ENCODE measurements around the gene LRP2BP. TPM values are rescaled to one million over a fixed set of nuclear protein-coding genes. Genes with fewer than 3 reads are reported as not detected.

LRP2BP gene
- polyA plus RNA-seq, 1 experiment, result 0.13 TPM

- H3K36me3 ChIP-seq (ENCODE audit: control insufficient read depth, insufficient read depth, low read length), result no peaks in the 10 kb centered on the region
- no peak overlapping the region for H3K4me3 ChIP-seq (ENCODE audit: low read depth, low read length)
- POLR2A ChIA-PET, result no interaction called here
- no peak for TF ChIP-seq CTCF (IDR thresholded peaks at IDR 0.05; ENCODE audit: insufficient read depth, low read depth, low read length)
- DNase-seq (ENCODE audit: low read depth), result no peak
- H3K27me3 ChIP-seq (ENCODE audit: control insufficient read depth, insufficient read depth, low read length), result no peaks in the 10 kb centered on the region
- CTCF ChIA-PET, result interaction anchor here (1.1 to 1.4 kb wide), 4 partner anchors 11 to 202 kb away, joined by 3 read pairs; partner anchors contain the start of gene ANKRD37
Measured at GRCh38 chr4:185384930-185385331, 10.8 kb downstream of the LRP2BP start.

- ChIA-PET CTCF (interaction anchor here (1.2 to 1.3 kb wide), 2 partner anchors 12 to 22 kb away, joined by 3 read pairs; partner anchors contain the start of gene ANKRD37), POLR2A (no interaction called here)
- no peak overlapping the region for H3K4me3 ChIP-seq (ENCODE audit: low read depth, low read length)
- no peaks in the 10 kb centered on the region for H3K36me3 ChIP-seq (ENCODE audit: control insufficient read depth, insufficient read depth, low read length)
- TF ChIP-seq CTCF (IDR thresholded peaks at IDR 0.05; ENCODE audit: insufficient read depth, low read depth, low read length), result no peak
- no peak for DNase-seq (ENCODE audit: low read depth)
- H3K27me3 ChIP-seq (ENCODE audit: control insufficient read depth, insufficient read depth, low read length), result no peaks in the 10 kb centered on the region
Measured at GRCh38 chr4:185384061-185384460, 11.7 kb downstream of the LRP2BP start.

- POLR2A ChIA-PET, result no interaction called here
- TF ChIP-seq CTCF (IDR thresholded peaks at IDR 0.05; ENCODE audit: insufficient read depth, low read depth, low read length), result no peak
- DNase-seq (ENCODE audit: low read depth), result no peak
- CTCF ChIA-PET, result no interaction called here
- H3K4me3 ChIP-seq (ENCODE audit: low read depth, low read length), result no peak overlapping the region
- no peaks in the 10 kb centered on the region for H3K36me3 ChIP-seq (ENCODE audit: control insufficient read depth, insufficient read depth, low read length)
- H3K27me3 ChIP-seq (ENCODE audit: control insufficient read depth, insufficient read depth, low read length), result no peaks in the 10 kb centered on the region
Measured at GRCh38 chr4:185383451-185383850, 12.3 kb downstream of the LRP2BP start.

GRCh38 chr4:185382754-185383153 lies 13.0 kb downstream of the LRP2BP start:
- Histone ChIP-seq H3K4me3 (ENCODE audit: low read depth, low read length) (no peak overlapping the region), H3K36me3 (ENCODE audit: control insufficient read depth, insufficient read depth, low read length) (no peaks in the 10 kb centered on the region), H3K27me3 (ENCODE audit: control insufficient read depth, insufficient read depth, low read length) (no peaks in the 10 kb centered on the region)
- TF ChIP-seq CTCF (IDR thresholded peaks at IDR 0.05; ENCODE audit: insufficient read depth, low read depth, low read length), result no peak
- DNase-seq (ENCODE audit: low read depth), result no peak
- ChIA-PET POLR2A (no interaction called here), CTCF (no interaction called here)

GRCh38 chr4:185381288-185382196 lies 14.2 kb downstream of the LRP2BP start:
- Histone ChIP-seq H3K4me3 (ENCODE audit: low read depth, low read length) (no peak overlapping the region), H3K36me3 (ENCODE audit: control insufficient read depth, insufficient read depth, low read length) (no peaks in the 10 kb centered on the region), H3K27me3 (ENCODE audit: control insufficient read depth, insufficient read depth, low read length) (no peaks in the 10 kb centered on the region)
- ChIA-PET CTCF (no interaction called here), POLR2A (no interaction called here)
- TF ChIP-seq CTCF (IDR thresholded peaks at IDR 0.05; ENCODE audit: insufficient read depth, low read depth, low read length), result no peak
- DNase-seq (ENCODE audit: low read depth), result no peak

Data from BJ (cell line).